Gastroesophageal sphincter (tissue), 3 donors: Measurements from ENCODE around the gene MGAT4A.

Experiments
- POLR2AphosphoS5 ChIP-seq: sonication (generic); formaldehyde crosslinking; IDR thresholded peaks from one replicate; pipeline ENCODE4 v1.6.1; 2017; ENCODE audit warnings: antibody characterized with exemption
- TF ChIP-seq, protein P1 (sequence below), 4 experiments: fragments of 200-600 bp in 2 of 4; fragments of 450-650 bp in 2 of 4; sonication (generic) in 1 of 4; IDR thresholded peaks; one replicate each; pipeline ENCODE4 v1.5.1; 2017 to 2019; ENCODE audit warnings: antibody characterized with exemption in 4 of 4, mild to moderate bottlenecking in 2 of 4, moderate library complexity in 2 of 4

- TF ChIP-seq, protein P1, sequence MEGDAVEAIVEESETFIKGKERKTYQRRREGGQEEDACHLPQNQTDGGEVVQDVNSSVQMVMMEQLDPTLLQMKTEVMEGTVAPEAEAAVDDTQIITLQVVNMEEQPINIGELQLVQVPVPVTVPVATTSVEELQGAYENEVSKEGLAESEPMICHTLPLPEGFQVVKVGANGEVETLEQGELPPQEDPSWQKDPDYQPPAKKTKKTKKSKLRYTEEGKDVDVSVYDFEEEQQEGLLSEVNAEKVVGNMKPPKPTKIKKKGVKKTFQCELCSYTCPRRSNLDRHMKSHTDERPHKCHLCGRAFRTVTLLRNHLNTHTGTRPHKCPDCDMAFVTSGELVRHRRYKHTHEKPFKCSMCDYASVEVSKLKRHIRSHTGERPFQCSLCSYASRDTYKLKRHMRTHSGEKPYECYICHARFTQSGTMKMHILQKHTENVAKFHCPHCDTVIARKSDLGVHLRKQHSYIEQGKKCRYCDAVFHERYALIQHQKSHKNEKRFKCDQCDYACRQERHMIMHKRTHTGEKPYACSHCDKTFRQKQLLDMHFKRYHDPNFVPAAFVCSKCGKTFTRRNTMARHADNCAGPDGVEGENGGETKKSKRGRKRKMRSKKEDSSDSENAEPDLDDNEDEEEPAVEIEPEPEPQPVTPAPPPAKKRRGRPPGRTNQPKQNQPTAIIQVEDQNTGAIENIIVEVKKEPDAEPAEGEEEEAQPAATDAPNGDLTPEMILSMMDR (IDR thresholded peaks at IDR 0.05), result no peak
- TF ChIP-seq POLR2AphosphoS5, result no peak
Measured at GRCh38 chr2:98580656-98581284, 150.2 kb downstream of the MGAT4A start.
